Urinary bladder (tissue), 4 donors: ENCODE results near the gene FNDC11. TPM values are rescaled to one million over a fixed set of nuclear protein-coding genes. Genes with fewer than 3 reads are reported as not detected.

ENCODE experiments used
- DNase-seq: peaks from one replicate; pipeline ENCODE4 v3.0.0-alpha.2; 2015; ENCODE audit errors: extremely low spot score
- H3K27ac ChIP-seq: one replicate; pipeline ENCODE4 v1.5.1; 2013; ENCODE audit warnings: low read depth, mild to moderate bottlenecking, moderate library complexity
- H3K36me3 ChIP-seq: one replicate; pipeline ENCODE4 v1.6.1; 2013; ENCODE audit warnings: mild to moderate bottlenecking, moderate library complexity; ENCODE audit not compliant: insufficient read depth
- H3K4me1 ChIP-seq: one replicate; pipeline ENCODE4 v1.6.1; 2013; ENCODE audit warnings: mild to moderate bottlenecking, moderate library complexity; ENCODE audit not compliant: insufficient read depth
- H3K4me3 ChIP-seq: one replicate; pipeline ENCODE4 v1.5.1; 2013; ENCODE audit warnings: low read depth, low read length
- WGBS: extraction: QIAGEN DNeasy Blood & Tissue Kit; methylation state at CpG from one replicate; pipeline ENCODE4 v1.1.7; 2013; 5-methylcytosine and 5-hydroxymethylcytosine counted together
- polyA plus RNA-seq: library from polyadenylated mRNA; stranded (reverse); fragments of 200-250 nt; gene quantifications from one replicate; pipeline ENCODE4 v1.2.3, GENCODE V29; 2013
- total RNA-seq: library from RNA; depleted of rRNA; stranded (reverse); fragments of >200 nt; gene quantifications from one replicate; pipeline ENCODE4 v1.2.3, GENCODE V29; 2014
- donor health status: healthy with polysubstance abuse.
- donor health status: healthy.

The FNDC11 gene
- total and polyA plus RNA-seq, 2 donors: 0.63 to 0.98 TPM

- WGBS: 75% methylated on average over 27 of the region's 27 CpGs
- no peak for DNase-seq
- Histone ChIP-seq H3K4me1 (no peaks in the 10 kb centered on the region), H3K4me3 (no peak overlapping the region), H3K27ac (no peak overlapping the region), H3K36me3 (no peaks in the 10 kb centered on the region)
Measured at GRCh38 chr20:63531686-63532448, 22.1 kb upstream of the FNDC11 start.

DNA sequence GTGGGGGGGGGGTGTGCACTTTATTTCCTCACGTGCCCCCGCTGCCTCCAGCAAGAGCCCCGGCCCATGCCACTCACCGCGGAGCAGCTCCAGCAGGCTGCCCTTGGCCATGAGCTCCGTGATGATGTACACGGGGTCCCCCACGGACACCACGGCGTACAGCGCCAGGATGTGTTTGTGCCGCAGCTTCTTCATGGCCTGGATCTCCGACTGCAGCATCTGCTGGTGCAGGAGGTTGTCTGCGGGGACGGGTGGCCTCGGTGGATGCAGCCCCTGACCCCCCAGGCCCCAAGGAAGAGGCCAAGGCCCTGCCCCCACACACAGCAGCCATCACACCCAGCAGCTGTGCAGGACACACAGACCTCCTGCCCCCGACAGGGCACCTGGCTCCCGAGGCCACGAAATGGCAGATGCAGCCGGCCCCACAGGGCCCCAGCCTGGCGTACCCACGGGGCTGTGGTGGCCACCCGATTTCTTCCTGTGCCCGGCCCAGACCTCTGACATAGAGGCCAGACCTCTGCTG lies 21.4 kb upstream of the FNDC11 start:
- WGBS: 82% methylated on average over 24 of the region's 24 CpGs
- H3K27ac ChIP-seq: no peak overlapping the region
- no peaks in the 10 kb centered on the region for H3K4me1 ChIP-seq
- DNase-seq: no peak
- no peak overlapping the region for H3K4me3 ChIP-seq
- no peaks in the 10 kb centered on the region for H3K36me3 ChIP-seq

DNA sequence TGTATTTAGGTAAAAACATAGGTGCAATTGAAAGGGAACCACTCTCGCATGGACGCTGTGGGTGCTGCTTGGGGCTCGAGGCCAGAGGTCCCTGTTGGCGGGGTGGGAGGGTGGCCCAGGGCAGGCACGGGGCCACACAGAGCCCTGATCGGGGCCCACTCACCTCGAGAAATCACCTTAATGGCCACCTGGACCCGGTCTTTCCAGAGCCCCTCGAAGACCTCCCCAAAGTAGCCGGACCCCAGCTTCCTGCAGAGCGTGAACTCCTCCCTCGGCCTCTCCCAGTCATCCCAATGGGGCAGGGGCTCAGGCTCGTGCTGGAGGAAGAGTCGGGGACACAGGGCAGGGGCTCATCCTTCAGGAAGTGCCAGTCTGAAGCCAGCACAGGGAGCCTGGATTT lies 20.6 kb upstream of the FNDC11 start:
- WGBS: 67% methylated on average over 14 of the region's 14 CpGs
- H3K27ac ChIP-seq: no peak overlapping the region
- DNase-seq: no peak

DNA sequence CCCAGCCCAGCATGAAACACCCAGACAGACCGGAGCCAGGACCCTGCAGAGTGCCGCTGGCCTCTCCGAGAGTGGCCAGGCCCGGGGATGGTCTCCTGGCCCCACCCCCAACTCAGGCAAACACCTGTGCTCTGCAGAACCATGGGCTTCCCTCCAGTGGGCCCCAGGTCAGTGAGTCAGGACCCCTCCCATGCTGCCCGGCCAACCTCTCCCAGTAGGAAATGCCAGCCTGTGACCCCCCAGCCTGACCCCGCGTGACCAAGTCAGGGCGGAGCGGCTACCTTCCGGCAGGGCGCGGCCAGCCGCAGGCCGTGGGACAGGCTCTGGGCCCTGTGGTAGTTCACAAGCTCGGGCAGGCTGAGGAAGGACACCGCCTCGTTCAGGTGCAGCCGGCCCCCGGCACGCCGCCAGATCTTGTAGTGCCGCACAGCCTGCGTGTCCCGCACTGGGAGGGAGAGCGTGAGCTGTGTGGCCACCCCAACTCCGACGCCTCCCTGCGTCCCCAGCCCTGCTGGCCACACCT lies 20.0 kb upstream of the FNDC11 start:
- no peaks in the 10 kb centered on the region for H3K36me3 ChIP-seq
- H3K27ac ChIP-seq: peak overlapping the region; percentile 80
- H3K4me1 ChIP-seq: no peaks in the 10 kb centered on the region
- no peak overlapping the region for H3K4me3 ChIP-seq
- 61% methylated on average over 28 of the region's 28 CpGs for WGBS
- no peak for DNase-seq

More for the DNA sequence above, 20.6 kb upstream of the FNDC11 start:
- Histone ChIP-seq H3K4me1 (no peaks in the 10 kb centered on the region), H3K4me3 (no peak overlapping the region), H3K36me3 (no peaks in the 10 kb centered on the region)

- 47% methylated on average over 12 of the region's 12 CpGs for WGBS
- Histone ChIP-seq H3K4me1 (no peaks in the 10 kb centered on the region), H3K27ac (peak overlapping the region; percentile 80), H3K36me3 (no peaks in the 10 kb centered on the region), H3K4me3 (no peak overlapping the region)
- no peak for DNase-seq
Measured at GRCh38 chr20:63534427-63534830, 19.5 kb upstream of the FNDC11 start.

DNA sequence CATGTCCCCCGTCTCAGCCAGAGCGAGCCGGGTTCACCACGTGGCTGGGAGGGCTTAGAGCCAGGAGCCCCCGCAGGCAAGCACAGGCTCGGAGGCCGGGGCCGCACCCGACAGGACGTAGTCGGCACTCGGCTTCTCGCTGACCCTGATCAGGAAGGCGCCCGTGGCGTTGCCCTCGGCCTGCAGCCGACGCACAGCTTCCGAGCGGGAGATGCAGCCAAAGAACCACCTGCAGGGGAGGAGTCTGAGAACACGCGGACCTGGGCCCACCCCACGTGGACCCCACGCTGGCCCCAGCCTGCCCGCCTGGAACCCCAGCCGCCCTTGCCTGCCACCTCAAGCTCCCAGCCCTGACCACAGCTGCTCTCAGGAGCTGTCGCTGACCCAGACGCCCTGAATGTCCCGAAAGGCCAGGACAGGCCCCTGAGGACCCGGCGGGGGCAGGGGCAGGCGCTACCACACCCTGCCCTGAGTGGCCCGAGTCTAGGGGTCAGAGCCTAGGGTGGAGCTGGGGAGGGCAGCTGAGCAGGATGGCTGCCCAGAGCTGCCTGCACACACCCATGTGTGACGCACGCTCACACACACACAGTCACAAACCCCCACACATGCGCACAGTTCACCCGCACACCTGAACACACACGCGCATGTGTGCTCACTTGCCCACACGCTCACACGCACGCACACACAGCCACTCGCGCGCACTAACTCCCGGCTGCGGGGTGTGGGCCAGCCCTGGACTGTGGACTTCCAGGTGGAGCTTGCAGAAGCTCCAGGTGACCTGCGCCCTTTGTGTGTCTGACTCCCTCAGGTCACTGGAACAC lies 18.9 kb upstream of the FNDC11 start:
- Histone ChIP-seq H3K4me1 (no peaks in the 10 kb centered on the region), H3K27ac (peak overlapping the region; percentile 80), H3K36me3 (no peaks in the 10 kb centered on the region), H3K4me3 (no peak overlapping the region)
- 44% methylated on average over 49 of the region's 49 CpGs for WGBS
- DNase-seq: no peak

DNA sequence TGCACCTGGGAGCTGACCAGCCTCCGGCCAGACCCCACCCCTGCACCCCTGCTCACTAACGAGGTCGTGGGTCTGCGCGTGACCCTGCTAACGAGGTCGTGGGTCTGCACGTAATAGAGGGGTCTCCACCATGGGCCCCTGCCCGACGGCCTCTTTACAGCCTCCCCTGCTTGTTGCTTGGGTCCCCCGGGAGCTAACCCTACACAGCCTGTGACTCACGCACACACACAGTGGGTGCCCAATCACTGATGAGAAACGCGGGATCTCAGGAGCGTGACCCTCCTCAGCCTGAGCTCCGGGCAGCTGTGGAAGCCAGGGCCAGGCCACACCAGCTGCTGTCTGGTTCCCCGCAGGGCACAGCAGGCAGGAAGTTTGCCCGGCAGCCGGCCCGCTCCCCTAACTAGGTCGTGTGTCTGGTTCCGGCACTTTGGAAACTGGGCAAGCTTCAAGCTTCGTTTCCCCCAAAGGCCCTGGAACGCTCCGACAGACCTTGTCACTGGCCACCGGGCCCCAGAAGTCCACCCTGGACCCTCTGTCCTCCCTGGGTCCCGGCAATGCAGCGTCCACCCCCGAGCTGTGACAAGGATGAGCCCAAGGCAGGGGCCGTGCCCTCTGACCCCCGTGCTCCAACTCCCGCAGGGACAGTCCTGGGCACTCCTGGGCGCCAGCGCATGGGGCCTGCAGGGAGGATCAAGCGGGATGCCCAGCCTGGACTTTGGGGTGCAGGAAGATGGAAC lies 17.6 kb upstream of the FNDC11 start:
- DNase-seq: no peak
- H3K27ac ChIP-seq: peak overlapping the region; percentile 70
- no peak overlapping the region for H3K4me3 ChIP-seq
- H3K36me3 ChIP-seq: no peaks in the 10 kb centered on the region
- WGBS: 61% methylated on average over 35 of the region's 35 CpGs
- no peaks in the 10 kb centered on the region for H3K4me1 ChIP-seq

DNA sequence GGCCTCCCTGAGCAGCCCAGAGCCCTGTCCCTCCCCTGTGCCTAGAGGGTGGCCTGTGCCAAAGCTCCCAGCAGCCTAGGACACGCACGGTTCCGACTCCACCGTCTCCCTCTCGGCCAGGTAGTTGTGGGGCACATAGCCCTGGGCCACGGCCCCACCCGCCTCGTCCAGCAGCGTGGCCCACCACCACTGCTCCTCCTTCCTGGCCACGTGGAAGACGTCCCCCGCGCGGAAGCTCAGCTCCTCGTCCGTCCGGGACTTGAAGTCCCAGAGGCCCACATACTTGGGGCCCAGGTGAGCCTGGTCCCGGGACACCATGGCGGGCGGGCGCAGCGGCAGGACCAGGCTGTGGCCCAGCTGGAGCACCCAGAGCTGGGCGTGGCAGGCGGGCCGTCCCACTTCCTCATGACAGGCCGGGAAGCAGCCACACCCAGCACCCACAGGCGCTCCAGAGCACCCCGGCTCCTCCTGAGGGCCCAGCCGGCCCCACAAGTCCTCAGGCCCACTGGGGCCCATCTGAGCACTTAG lies 16.9 kb upstream of the FNDC11 start, which contains the start of gene PTK6:
PTK6 (minus strand) TSS at position 380 of the 528 bp plus-strand sequence; CDS start at position 318, 62 bp downstream.
- Histone ChIP-seq H3K4me3 (peak within 1 kb of the TSS; percentile 6), H3K4me1 (no peaks in the 10 kb centered on the region), H3K36me3 (no peaks in the 10 kb centered on the region), H3K27ac (peak within 1 kb of the TSS; percentile 86)
- DNase-seq: no peak
- 76% methylated on average over 29 of the region's 29 CpGs for WGBS

GRCh38 chr20:63537525-63538203 lies 16.3 kb upstream of the FNDC11 start:
- H3K4me3 ChIP-seq: peak overlapping the region; percentile 6
- no peak for DNase-seq
- 17% methylated on average over 34 of the region's 34 CpGs for WGBS
- no peaks in the 10 kb centered on the region for H3K36me3 ChIP-seq
- peak overlapping the region; percentile 86 for H3K27ac ChIP-seq
- no peaks in the 10 kb centered on the region for H3K4me1 ChIP-seq

GRCh38 chr20:63538204-63539091 lies 15.5 kb upstream of the FNDC11 start:
- DNase-seq: peak; percentile 48
- peak overlapping the region; percentile 2 for H3K4me3 ChIP-seq
- 47% methylated on average over 27 of the region's 27 CpGs for WGBS
- H3K36me3 ChIP-seq: no peaks in the 10 kb centered on the region
- no peaks in the 10 kb centered on the region for H3K4me1 ChIP-seq
- H3K27ac ChIP-seq: peak overlapping the region; percentile 66

GRCh38 chr20:63539092-63539430 lies 14.9 kb upstream of the FNDC11 start:
- H3K36me3 ChIP-seq: no peaks in the 10 kb centered on the region
- peak overlapping the region; percentile 44 for H3K27ac ChIP-seq
- no peak overlapping the region for H3K4me3 ChIP-seq
- 74% methylated on average over 12 of the region's 12 CpGs for WGBS
- no peaks in the 10 kb centered on the region for H3K4me1 ChIP-seq
- no peak for DNase-seq
